H1 (cell line): ENCODE measurements around the gene MVD. TPM values are rescaled to one million over a fixed set of nuclear protein-coding genes. Genes with fewer than 3 reads are reported as not detected.

Experiments
- BRCA1 ChIP-seq: IDR thresholded peaks from 2 replicates; pipeline ENCODE4 v1.6.1; 2012; ENCODE audit warnings: low read depth, low read length, improper control_type of control experiment
- NANOG ChIP-seq: IDR thresholded peaks from 2 replicates; pipeline ENCODE4 v1.6.1; 2011; ENCODE audit warnings: low read length, low read depth, mild to moderate bottlenecking, inconsistent platforms; ENCODE audit not compliant: insufficient read depth, poor library complexity, severe bottlenecking
- polyA plus RNA-seq, 7 experiments: library from polyadenylated mRNA; depleted of rRNA in 3 of 7; stranded (reverse) in 5 of 7; unstranded in 2 of 7; fragments of >200 nt in 5 of 7; fragments of 200-250 nt in 2 of 7; gene quantifications; 1 replicate in 5 of 7; 2 replicates in 1 of 7; 4 replicates in 1 of 7; pipeline versions ENCODE4 v1.2.1 to v1.2.3, GENCODE V29; 2011 to 2013; ENCODE audit warnings: missing spikeins in 2 of 7, mixed read lengths in 2 of 7
- total RNA-seq: library from RNA; stranded (reverse); fragmentation: NEBNext Ultra II Directional; extraction: Animal tissue kit (Norgen Biotek cat#: 25700); gene quantifications from 2 replicates; pipeline ENCODE4 v1.2.1, GENCODE V29; 2021
- TF ChIP-seq, protein P1 (sequence below): fragments of 300-600 bp; sonication (generic); IDR thresholded peaks from 2 replicates; pipeline ENCODE4 v1.7.1; 2012; ENCODE audit warnings: low read length, moderate library complexity, mild to moderate bottlenecking, inconsistent platforms; ENCODE audit not compliant: insufficient replicate concordance
- TF ChIP-seq, protein P2 (sequence below): IDR thresholded peaks from 2 replicates; pipeline ENCODE4 v1.6.1; 2011; ENCODE audit warnings: low read depth, mild to moderate bottlenecking, low read length; ENCODE audit not compliant: insufficient read depth

MVD gene
- total and polyA plus RNA-seq, 2 of the 8 experiments (the other 6 are each of a cell fraction or from before 2014, with no cell fraction given): 47.2 to 77.3 TPM

GRCh38 chr16:88645455-88645854 is 17.4 kb downstream of the MVD start (continued):
- TF ChIP-seq, protein P1, sequence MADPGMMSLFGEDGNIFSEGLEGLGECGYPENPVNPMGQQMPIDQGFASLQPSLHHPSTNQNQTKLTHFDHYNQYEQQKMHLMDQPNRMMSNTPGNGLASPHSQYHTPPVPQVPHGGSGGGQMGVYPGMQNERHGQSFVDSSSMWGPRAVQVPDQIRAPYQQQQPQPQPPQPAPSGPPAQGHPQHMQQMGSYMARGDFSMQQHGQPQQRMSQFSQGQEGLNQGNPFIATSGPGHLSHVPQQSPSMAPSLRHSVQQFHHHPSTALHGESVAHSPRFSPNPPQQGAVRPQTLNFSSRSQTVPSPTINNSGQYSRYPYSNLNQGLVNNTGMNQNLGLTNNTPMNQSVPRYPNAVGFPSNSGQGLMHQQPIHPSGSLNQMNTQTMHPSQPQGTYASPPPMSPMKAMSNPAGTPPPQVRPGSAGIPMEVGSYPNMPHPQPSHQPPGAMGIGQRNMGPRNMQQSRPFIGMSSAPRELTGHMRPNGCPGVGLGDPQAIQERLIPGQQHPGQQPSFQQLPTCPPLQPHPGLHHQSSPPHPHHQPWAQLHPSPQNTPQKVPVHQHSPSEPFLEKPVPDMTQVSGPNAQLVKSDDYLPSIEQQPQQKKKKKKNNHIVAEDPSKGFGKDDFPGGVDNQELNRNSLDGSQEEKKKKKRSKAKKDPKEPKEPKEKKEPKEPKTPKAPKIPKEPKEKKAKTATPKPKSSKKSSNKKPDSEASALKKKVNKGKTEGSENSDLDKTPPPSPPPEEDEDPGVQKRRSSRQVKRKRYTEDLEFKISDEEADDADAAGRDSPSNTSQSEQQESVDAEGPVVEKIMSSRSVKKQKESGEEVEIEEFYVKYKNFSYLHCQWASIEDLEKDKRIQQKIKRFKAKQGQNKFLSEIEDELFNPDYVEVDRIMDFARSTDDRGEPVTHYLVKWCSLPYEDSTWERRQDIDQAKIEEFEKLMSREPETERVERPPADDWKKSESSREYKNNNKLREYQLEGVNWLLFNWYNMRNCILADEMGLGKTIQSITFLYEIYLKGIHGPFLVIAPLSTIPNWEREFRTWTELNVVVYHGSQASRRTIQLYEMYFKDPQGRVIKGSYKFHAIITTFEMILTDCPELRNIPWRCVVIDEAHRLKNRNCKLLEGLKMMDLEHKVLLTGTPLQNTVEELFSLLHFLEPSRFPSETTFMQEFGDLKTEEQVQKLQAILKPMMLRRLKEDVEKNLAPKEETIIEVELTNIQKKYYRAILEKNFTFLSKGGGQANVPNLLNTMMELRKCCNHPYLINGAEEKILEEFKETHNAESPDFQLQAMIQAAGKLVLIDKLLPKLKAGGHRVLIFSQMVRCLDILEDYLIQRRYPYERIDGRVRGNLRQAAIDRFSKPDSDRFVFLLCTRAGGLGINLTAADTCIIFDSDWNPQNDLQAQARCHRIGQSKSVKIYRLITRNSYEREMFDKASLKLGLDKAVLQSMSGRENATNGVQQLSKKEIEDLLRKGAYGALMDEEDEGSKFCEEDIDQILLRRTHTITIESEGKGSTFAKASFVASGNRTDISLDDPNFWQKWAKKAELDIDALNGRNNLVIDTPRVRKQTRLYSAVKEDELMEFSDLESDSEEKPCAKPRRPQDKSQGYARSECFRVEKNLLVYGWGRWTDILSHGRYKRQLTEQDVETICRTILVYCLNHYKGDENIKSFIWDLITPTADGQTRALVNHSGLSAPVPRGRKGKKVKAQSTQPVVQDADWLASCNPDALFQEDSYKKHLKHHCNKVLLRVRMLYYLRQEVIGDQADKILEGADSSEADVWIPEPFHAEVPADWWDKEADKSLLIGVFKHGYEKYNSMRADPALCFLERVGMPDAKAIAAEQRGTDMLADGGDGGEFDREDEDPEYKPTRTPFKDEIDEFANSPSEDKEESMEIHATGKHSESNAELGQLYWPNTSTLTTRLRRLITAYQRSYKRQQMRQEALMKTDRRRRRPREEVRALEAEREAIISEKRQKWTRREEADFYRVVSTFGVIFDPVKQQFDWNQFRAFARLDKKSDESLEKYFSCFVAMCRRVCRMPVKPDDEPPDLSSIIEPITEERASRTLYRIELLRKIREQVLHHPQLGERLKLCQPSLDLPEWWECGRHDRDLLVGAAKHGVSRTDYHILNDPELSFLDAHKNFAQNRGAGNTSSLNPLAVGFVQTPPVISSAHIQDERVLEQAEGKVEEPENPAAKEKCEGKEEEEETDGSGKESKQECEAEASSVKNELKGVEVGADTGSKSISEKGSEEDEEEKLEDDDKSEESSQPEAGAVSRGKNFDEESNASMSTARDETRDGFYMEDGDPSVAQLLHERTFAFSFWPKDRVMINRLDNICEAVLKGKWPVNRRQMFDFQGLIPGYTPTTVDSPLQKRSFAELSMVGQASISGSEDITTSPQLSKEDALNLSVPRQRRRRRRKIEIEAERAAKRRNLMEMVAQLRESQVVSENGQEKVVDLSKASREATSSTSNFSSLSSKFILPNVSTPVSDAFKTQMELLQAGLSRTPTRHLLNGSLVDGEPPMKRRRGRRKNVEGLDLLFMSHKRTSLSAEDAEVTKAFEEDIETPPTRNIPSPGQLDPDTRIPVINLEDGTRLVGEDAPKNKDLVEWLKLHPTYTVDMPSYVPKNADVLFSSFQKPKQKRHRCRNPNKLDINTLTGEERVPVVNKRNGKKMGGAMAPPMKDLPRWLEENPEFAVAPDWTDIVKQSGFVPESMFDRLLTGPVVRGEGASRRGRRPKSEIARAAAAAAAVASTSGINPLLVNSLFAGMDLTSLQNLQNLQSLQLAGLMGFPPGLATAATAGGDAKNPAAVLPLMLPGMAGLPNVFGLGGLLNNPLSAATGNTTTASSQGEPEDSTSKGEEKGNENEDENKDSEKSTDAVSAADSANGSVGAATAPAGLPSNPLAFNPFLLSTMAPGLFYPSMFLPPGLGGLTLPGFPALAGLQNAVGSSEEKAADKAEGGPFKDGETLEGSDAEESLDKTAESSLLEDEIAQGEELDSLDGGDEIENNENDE: no peak
- TF ChIP-seq BRCA1 (no peak), NANOG (no peak)
- TF ChIP-seq, protein P2, sequence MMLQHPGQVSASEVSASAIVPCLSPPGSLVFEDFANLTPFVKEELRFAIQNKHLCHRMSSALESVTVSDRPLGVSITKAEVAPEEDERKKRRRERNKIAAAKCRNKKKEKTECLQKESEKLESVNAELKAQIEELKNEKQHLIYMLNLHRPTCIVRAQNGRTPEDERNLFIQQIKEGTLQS: no peak
